Gastrocnemius medialis (tissue), 4 donors: ENCODE results near the gene ZNF319.

Experiments used
- POLR2A ChIP-seq, 2 donors: fragments of 450-650 bp; IDR thresholded peaks; one replicate each; pipeline ENCODE4 v1.6.1; 2017; ENCODE audit warnings: antibody characterized with exemption in 2 of 2, mild to moderate bottlenecking in 2 of 2, moderate library complexity in 2 of 2
- TF ChIP-seq, protein P1 (sequence below), 5 experiments: fragments of 450-650 bp in 3 of 5; fragments of 200-600 bp in 2 of 5; sonication (generic) in 2 of 5; IDR thresholded peaks in 4 of 5; conservative IDR thresholded peaks in 1 of 5; 1 replicate in 4 of 5; 2 replicates in 1 of 5; pipeline ENCODE4 v1.5.1; 2016 to 2019; ENCODE audit warnings: antibody characterized with exemption in 5 of 5, mild to moderate bottlenecking in 3 of 5, moderate library complexity in 3 of 5

DNA sequence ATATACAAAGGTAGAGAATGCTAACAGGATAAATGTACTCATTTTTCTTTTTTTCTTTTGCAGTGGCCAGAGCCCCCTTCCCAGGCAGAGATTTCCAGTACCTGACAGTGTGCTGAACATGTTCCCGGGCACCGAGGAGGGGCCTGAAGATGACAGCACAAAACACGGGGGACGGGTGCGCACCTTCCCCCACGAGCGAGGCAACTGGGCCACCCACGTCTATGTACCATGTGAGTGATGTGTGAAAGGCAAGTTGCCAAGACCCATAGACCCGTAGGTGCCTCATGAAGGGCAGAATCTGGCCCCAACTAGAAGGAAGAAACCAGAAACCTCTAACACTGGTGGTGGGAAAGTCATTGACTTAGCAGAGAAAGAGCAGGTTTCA is 1.9 kb upstream of the ZNF319 start:
- TF ChIP-seq, protein P1, sequence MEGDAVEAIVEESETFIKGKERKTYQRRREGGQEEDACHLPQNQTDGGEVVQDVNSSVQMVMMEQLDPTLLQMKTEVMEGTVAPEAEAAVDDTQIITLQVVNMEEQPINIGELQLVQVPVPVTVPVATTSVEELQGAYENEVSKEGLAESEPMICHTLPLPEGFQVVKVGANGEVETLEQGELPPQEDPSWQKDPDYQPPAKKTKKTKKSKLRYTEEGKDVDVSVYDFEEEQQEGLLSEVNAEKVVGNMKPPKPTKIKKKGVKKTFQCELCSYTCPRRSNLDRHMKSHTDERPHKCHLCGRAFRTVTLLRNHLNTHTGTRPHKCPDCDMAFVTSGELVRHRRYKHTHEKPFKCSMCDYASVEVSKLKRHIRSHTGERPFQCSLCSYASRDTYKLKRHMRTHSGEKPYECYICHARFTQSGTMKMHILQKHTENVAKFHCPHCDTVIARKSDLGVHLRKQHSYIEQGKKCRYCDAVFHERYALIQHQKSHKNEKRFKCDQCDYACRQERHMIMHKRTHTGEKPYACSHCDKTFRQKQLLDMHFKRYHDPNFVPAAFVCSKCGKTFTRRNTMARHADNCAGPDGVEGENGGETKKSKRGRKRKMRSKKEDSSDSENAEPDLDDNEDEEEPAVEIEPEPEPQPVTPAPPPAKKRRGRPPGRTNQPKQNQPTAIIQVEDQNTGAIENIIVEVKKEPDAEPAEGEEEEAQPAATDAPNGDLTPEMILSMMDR (IDR thresholded peaks at IDR 0.05 in 4 of 5, conservative IDR thresholded peaks at IDR 0.05 in 1 of 5): no peak
- TF ChIP-seq POLR2A (IDR thresholded peaks at IDR 0.05): no peak
